ENCODE data around the gene ACE. TPM values are rescaled to one million over a fixed set of nuclear protein-coding genes. Genes with fewer than 3 reads are reported as not detected.

ACE gene
- total RNA-seq, 3 donors from 2014 or later (not counting 1 experiment from before 2014, with no cell fraction given), result 0.86 to 1.2 (median 1.0) TPM

- H3K4me1 ChIP-seq (ENCODE audit: control insufficient read depth, insufficient read depth, low read length), result no peaks in the 10 kb centered on the region
- H3K4me3 ChIP-seq (ENCODE audit: low read length), result no peak overlapping the region
- TF ChIP-seq CTCF (IDR thresholded peaks at IDR 0.05), result no peak
- H3K9me3 ChIP-seq (ENCODE audit: control insufficient read depth, insufficient read depth, low read length), result no peaks in the 10 kb centered on the region
- H3K36me3 Mint-ChIP-seq, result no peaks in the 10 kb centered on the region
- no peak overlapping the region for H3K4me3 Mint-ChIP-seq
- intact Hi-C loops (cut with micrococcal nuclease), result no loop called here
- no peaks in the 10 kb centered on the region for H3K36me3 ChIP-seq (ENCODE audit: control insufficient read depth, insufficient read depth, low read length)
- H3K4me1 Mint-ChIP-seq, result no peaks in the 10 kb centered on the region
- no peaks in the 10 kb centered on the region for H3K27me3 ChIP-seq (ENCODE audit: control insufficient read depth, insufficient read depth, low read length)
- no peaks in the 10 kb centered on the region for H3K9me3 Mint-ChIP-seq
- H3K27ac ChIP-seq (ENCODE audit: low read length), result no peak overlapping the region
- no peak overlapping the region for H3K27ac Mint-ChIP-seq
- H3K27me3 Mint-ChIP-seq (ENCODE audit: low read depth in 2 of 2), result peaks cover 7 to 10% of the 10 kb centered on the region in 2 donors
- 75% methylated on average over 5 of the region's 6 CpGs for WGBS (ENCODE audit: insufficient coverage)
- DNase-seq (no peak), ATAC-seq (no peak)
These were observed 40.3 kb downstream of the ACE start for GRCh38 chr17:63516910-63517824.

- Histone ChIP-seq H3K9me3 (ENCODE audit: control insufficient read depth, insufficient read depth, low read length) (no peaks in the 10 kb centered on the region), H3K36me3 (ENCODE audit: control insufficient read depth, insufficient read depth, low read length) (no peaks in the 10 kb centered on the region), H3K27me3 (ENCODE audit: control insufficient read depth, insufficient read depth, low read length) (no peaks in the 10 kb centered on the region), H3K27ac (ENCODE audit: low read length) (no peak overlapping the region), H3K4me1 (ENCODE audit: control insufficient read depth, insufficient read depth, low read length) (no peaks in the 10 kb centered on the region), H3K4me3 (ENCODE audit: low read length) (no peak overlapping the region)
- H3K4me3 Mint-ChIP-seq, result no peak overlapping the region
- peaks cover 7 to 10% of the 10 kb centered on the region in 2 donors for H3K27me3 Mint-ChIP-seq (ENCODE audit: low read depth in 2 of 2)
- WGBS (ENCODE audit: insufficient coverage), result 77% methylated on average over 8 of the region's 8 CpGs
- H3K4me1 Mint-ChIP-seq, result no peaks in the 10 kb centered on the region
- intact Hi-C loops (cut with micrococcal nuclease), result no loop called here
- H3K9me3 Mint-ChIP-seq, result no peaks in the 10 kb centered on the region
- no peak for DNase-seq
- no peak for TF ChIP-seq CTCF (IDR thresholded peaks at IDR 0.05)
- no peaks in the 10 kb centered on the region for H3K36me3 Mint-ChIP-seq
- no peak for ATAC-seq
- H3K27ac Mint-ChIP-seq, result no peak overlapping the region
These were observed 41.1 kb downstream of the ACE start for GRCh38 chr17:63517825-63518534.

- Mint-ChIP-seq H3K4me1 (peaks cover 0 to 11% of the 10 kb centered on the region in 2 donors), H3K36me3 (no peaks in the 10 kb centered on the region), H3K27me3 (ENCODE audit: low read depth in 2 of 2) (peaks cover 13 to 14% of the 10 kb centered on the region in 2 donors), H3K9me3 (no peaks in the 10 kb centered on the region), H3K27ac (no peak overlapping the region), H3K4me3 (no peak overlapping the region)
- Histone ChIP-seq H3K27me3 (ENCODE audit: control insufficient read depth, insufficient read depth, low read length) (peaks cover 2% of the 10 kb centered on the region), H3K4me1 (ENCODE audit: control insufficient read depth, insufficient read depth, low read length) (peaks cover 7% of the 10 kb centered on the region), H3K36me3 (ENCODE audit: control insufficient read depth, insufficient read depth, low read length) (no peaks in the 10 kb centered on the region), H3K27ac (ENCODE audit: low read length) (no peak overlapping the region), H3K9me3 (ENCODE audit: control insufficient read depth, insufficient read depth, low read length) (no peaks in the 10 kb centered on the region), H3K4me3 (ENCODE audit: low read length) (no peak overlapping the region)
- 76% methylated on average over 1 of the region's 1 CpG for WGBS (ENCODE audit: insufficient coverage)
- intact Hi-C loops (cut with micrococcal nuclease), result no loop called here
- ATAC-seq, result no peak
- no peak for DNase-seq
- TF ChIP-seq CTCF (IDR thresholded peaks at IDR 0.05), result no peak
These were observed 42.4 kb downstream of the ACE start for GRCh38 chr17:63519116-63519881.

Data from natural killer cell (primary cell).